Parietal lobe (tissue), 1 donor: ENCODE data around the gene AFAP1. TPM values are rescaled to one million over a fixed set of nuclear protein-coding genes. Genes with fewer than 3 reads are reported as not detected.

Experiments used
- total RNA-seq: library from RNA; depleted of rRNA; stranded (reverse); fragments of >200 nt; gene quantifications from one replicate; pipeline ENCODE4 v1.2.3, GENCODE V29; 2014

The AFAP1 gene, protein sequence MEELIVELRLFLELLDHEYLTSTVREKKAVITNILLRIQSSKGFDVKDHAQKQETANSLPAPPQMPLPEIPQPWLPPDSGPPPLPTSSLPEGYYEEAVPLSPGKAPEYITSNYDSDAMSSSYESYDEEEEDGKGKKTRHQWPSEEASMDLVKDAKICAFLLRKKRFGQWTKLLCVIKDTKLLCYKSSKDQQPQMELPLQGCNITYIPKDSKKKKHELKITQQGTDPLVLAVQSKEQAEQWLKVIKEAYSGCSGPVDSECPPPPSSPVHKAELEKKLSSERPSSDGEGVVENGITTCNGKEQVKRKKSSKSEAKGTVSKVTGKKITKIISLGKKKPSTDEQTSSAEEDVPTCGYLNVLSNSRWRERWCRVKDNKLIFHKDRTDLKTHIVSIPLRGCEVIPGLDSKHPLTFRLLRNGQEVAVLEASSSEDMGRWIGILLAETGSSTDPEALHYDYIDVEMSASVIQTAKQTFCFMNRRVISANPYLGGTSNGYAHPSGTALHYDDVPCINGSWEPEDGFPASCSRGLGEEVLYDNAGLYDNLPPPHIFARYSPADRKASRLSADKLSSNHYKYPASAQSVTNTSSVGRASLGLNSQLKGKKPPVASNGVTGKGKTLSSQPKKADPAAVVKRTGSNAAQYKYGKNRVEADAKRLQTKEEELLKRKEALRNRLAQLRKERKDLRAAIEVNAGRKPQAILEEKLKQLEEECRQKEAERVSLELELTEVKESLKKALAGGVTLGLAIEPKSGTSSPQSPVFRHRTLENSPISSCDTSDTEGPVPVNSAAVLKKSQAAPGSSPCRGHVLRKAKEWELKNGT
- 92.0 TPM for total RNA-seq

DNA sequence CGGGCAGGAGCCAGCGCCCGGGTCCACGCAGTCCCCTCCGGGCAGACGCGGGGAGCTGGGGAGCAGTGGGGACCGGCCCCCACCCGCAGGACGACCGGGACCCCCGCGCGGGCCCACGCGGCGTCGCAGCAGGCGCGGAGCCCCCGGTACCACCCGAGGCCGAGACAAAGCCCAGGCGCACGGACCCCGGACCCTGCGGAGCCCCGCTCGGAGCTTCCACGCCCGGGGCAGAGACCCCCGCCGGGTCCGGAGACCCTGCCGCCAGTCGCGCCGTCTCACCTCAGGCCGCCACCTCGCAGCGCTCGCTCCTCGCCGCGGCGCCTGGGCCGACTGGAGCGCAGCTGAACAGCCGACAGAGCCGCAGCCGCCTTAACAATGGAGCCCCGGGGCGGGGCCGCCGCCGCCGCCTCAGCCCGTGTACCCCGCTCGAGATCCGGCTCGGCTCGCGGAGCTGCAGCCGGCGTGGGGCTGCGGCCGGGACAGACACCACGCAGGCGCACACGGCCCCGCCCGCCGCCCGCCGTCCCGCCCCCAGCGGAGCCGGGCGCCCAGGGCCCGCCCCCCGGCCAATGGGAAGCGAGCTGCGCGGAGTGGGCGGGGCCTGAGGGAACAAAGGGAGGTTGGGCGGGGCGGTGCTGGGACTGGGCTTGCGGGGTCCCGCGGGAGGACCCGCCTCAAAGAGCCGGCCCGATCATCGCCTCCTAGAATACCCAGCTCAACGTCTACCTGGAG lies at the start of gene AFAP1:
AFAP1 (minus strand) TSS at position 485 of the 732 bp plus-strand sequence. CDS start 67,783 bp downstream, outside the sequence.

Other genes starting within 250 kb of the AFAP1 start
- gene ABLIM2, start 219.0 kb upstream of the AFAP1 start, total RNA-seq: 22.2 TPM